ENCODE measurements around the gene U2AF1L4.

U2AF1L4 gene

GRCh38 chr19:35722897-35723296 is 22.3 kb downstream of the U2AF1L4 start:
- DNase-seq: no peak

- no peak for DNase-seq
Measured at GRCh38 chr19:35722461-35722860, 22.8 kb downstream of the U2AF1L4 start.

GRCh38 chr19:35721374-35721773 is 23.8 kb downstream of the U2AF1L4 start:
- DNase-seq: no peak

- no peak for DNase-seq
Measured at GRCh38 chr19:35720648-35721047, 24.6 kb downstream of the U2AF1L4 start.

GRCh38 chr19:35720163-35720524 is 25.1 kb downstream of the U2AF1L4 start:
- DNase-seq: no peak

DNA sequence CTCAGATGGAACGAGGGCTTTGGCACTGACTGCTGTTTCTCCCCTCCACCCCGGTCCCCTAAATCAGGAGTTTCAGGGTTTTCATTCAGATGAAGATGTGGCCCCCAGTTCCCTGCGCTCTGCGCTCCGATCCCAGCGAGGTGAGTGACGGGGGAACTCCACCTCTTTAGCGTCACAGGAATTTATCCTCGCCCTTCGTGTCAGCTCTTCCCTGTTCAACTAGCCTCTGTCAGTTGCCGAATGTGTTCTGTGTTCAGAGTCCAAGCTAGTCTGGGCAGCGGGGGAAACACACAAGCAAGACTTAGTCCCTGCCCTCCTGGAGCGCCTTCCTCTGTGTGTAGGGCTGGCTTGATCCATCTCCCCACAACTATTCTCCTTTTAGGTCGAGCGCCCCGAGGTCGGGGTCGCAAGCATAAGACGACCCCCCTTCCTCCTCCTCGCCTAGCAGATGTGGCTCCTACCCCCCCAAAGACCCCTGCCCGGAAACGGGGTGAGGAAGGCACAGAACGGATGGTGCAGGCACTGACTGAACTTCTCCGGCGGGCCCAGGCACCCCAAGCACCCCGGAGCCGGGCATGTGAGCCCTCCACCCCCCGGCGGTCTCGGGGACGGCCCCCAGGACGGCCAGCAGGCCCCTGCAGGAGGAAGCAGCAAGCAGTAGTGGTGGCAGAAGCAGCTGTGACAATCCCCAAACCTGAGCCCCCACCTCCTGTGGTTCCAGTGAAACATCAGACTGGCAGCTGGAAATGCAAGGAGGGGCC is 25.6 kb downstream of the U2AF1L4 start:
- DNase-seq: no peak

- peak; percentile 46 for DNase-seq
Measured at GRCh38 chr19:35718345-35719041, 26.7 kb downstream of the U2AF1L4 start.

DNA sequence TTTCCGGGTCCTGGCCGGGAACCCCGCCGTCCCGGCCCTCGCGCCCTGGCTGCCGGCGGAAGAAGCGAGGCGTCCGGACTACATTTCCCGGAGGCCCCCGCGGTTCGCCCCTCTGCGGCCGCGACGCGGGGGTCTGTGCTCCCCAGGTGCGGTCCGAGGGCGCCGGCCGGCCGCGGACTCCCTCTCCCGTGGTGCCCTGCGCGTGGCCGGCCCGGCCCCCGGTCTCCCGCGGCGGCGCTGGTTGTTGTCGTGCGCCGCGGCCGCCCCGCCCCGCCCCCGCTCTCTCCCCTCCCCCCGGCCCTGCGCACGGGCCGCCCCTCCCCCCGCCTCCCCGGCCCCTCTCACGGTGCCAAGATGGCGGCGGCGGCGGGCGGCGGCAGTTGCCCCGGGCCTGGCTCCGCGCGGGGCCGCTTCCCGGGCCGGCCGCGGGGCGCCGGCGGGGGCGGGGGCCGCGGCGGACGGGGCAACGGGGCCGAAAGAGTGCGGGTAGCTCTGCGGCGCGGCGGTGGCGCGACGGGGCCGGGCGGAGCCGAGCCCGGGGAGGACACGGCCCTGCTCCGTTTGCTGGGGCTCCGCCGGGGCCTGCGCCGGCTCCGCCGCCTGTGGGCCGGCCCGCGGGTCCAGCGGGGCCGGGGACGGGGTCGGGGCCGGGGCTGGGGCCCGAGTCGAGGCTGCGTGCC is 27.4 kb downstream of the U2AF1L4 start, which contains the start of gene KMT2B:
Gene KMT2B, plus strand, starts transcription at position 339 of the 680 bp plus-strand sequence. Its CDS starts 16 bp downstream, at position 355.
- DNase-seq: no peak

GRCh38 chr19:35716801-35717664 is 28.2 kb downstream of the U2AF1L4 start:
- peak; percentile 94 for DNase-seq

DNA sequence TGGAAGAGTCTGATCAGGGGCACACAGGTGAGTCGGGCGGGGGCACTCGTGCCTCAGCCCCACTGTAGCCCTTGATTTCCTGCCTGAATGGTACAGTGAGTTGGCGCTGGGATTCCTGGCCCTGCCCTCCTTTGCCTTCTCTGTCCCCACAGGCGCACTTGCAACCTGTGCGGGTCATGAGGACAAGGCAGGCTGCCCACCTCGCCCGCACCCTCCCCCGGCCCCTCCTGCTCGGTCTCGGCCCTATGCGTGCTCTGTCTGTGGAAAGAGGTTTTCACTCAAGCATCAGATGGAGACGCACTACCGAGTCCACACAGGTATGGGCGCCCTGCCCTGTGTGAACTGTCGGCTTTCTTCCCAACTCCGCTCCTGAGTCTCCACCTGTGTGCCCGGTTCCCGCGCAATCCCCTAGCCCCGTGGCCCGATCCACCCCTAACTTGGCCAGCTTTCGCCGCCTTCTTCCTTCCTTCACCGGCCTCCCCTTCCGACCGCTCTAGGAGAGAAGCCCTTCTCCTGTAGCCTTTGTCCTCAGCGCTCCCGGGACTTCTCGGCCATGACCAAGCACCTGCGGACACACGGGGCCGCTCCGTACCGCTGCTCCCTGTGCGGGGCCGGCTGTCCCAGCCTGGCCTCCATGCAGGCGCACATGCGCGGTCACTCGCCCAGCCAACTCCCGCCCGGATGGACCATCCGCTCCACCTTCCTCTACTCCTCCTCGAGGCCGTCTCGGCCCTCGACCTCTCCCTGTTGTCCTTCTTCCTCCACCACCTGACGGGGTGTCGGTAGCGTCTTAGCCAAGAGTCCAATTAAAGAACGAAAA is 29.0 kb downstream of the U2AF1L4 start:
- peak; percentile 62 for DNase-seq

GRCh38 chr19:35715355-35715809 is 29.8 kb downstream of the U2AF1L4 start:
- no peak for DNase-seq

DNA sequence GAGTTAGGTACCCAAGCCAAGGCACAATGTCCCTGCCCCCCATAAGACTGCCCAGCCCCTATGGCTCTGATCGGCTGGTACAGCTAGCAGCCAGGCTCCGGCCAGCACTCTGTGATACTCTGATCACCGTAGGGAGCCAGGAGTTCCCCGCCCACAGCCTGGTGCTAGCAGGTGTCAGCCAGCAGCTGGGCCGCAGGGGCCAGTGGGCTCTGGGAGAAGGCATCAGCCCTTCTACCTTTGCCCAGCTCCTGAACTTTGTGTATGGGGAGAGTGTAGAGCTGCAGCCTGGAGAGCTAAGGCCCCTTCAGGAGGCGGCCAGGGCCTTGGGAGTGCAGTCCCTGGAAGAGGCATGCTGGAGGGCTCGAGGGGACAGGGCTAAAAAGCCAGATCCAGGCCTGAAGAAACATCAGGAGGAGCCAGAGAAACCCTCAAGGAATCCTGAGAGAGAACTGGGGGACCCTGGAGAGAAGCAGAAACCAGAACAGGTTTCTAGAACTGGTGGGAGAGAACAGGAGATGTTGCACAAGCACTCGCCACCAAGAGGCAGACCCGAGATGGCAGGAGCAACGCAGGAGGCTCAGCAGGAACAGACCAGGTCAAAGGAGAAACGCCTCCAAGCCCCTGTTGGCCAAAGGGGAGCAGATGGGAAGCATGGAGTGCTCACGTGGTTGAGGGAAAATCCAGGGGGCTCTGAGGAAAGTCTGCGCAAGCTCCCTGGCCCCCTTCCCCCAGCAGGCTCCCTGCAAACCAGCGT is 30.4 kb downstream of the U2AF1L4 start:
- DNase-seq: peak; percentile 39

DNA sequence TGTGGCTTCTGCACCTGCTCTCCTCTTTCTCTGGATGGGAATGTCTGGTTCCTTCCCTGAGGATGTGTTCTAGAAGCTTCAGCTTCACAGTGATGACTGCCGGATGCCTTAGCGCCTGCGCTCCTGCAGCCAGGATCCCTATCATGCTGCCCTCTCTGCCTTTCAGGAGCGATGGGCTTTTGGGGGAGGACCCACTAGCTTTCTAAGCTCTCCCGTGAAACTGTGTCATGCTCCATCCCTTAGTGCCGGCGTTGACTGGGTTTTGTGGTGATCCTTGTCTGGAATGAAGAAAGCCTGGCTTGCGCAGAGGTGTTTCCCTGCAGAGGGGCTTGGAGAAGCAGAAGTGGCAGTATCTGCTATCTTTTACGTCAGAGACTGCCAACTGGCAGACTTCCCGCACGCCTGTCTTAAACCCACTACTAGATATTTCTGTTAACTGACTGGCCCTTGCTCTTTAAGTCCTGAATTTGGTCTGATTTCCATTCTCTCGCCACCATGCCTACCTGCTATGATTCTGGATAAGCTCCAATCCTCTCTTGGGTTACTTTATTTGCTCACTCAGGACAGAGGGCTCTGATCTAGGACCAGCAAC is 31.2 kb downstream of the U2AF1L4 start:
- no peak for DNase-seq

DNA sequence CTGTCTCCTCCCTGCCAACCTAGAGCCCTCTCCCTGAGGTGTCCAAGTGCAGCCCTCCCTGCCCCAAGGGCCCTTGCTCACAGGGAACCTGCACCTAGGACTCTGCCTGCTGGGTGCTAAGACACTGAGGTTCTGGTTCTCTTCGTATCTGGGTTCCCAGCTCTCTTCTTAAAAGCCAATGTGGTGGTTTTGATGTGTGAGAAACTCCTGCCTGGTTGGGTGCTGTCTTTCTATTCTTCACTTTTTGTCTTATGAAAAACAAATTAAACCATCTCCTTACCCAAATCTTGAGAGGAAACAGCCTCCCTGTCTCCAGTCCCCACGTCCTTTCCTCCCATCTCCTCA is 31.7 kb downstream of the U2AF1L4 start:
- DNase-seq: no peak

- peak; percentile 77 for DNase-seq
Measured at GRCh38 chr19:35712567-35713505, 32.4 kb downstream of the U2AF1L4 start.

GRCh38 chr19:35710784-35711723 is 34.2 kb downstream of the U2AF1L4 start:
- DNase-seq: peak; percentile 50

DNA sequence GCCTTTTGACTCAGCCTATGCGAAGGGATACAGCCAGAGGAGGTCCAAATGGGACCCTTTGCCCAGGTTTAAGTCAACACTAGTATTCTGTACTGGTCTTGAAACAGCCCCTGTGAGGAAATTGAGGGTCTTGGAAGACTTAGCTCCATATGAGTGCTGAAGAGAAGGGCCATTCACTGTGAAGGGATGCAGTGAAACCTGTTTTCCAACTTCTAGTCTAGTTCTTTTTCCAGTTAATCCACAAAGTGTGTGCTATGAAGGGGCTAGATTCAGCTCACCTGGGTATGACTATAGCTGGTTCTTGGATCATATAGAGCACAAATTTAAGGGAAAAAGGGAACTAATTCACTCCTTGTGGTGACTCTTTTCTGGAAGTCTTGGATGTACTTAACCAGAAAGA is 36.8 kb downstream of the U2AF1L4 start:
- no peak for DNase-seq

- DNase-seq: no peak
Measured at GRCh38 chr19:35704218-35704617, 41.0 kb downstream of the U2AF1L4 start, which contains the start of gene ZBTB32. ZBTB32 (plus strand) TSS chr19:35704558; CDS start chr19:35714627, 10,069 bp downstream.
